Body of pancreas (tissue), 4 donors: ENCODE data around the gene PPP1R12A.

Experiments used
- CTCF ChIP-seq, 7 experiments: fragments of 450-650 bp in 4 of 7; fragments of 200-600 bp in 3 of 7; sonication (generic) in 3 of 7; IDR thresholded peaks; one replicate each; pipeline ENCODE4 v1.5.1; 2016 to 2019; ENCODE audit warnings: antibody characterized with exemption in 7 of 7
- POLR2A ChIP-seq, 3 donors: fragments of 450-650 bp; IDR thresholded peaks; one replicate each; pipeline ENCODE4 v1.6.1; 2016; ENCODE audit warnings: antibody characterized with exemption in 3 of 3, mild to moderate bottlenecking in 2 of 3

- TF ChIP-seq CTCF (IDR thresholded peaks at IDR 0.05) = no peak
- no peak for TF ChIP-seq POLR2A (IDR thresholded peaks at IDR 0.05)
Measured at GRCh38 chr12:79766705-79767464, 168.0 kb downstream of the PPP1R12A start.
